Mucosa of rectum (tissue), 2 donors: Measurements from ENCODE around the gene TFAM.

Source experiments
- H3K27ac ChIP-seq, 2 donors: one replicate each; pipeline ENCODE4 v1.7.0; 2013; ENCODE audit warnings: inconsistent platforms in 2 of 2, low read depth in 2 of 2, low read length in 2 of 2
- H3K27me3 ChIP-seq, 2 donors: one replicate each; pipeline ENCODE4 v1.7.0; 2013; ENCODE audit warnings: low read length in 2 of 2; ENCODE audit not compliant: control insufficient read depth in 2 of 2, insufficient read depth in 2 of 2
- H3K36me3 ChIP-seq, 2 donors: one replicate each; pipeline ENCODE4 v1.7.0; 2013; ENCODE audit warnings: low read length in 2 of 2; ENCODE audit not compliant: control insufficient read depth in 2 of 2, insufficient read depth in 2 of 2
- H3K4me1 ChIP-seq, 2 donors: one replicate each; pipeline ENCODE4 v1.7.0; 2013; ENCODE audit warnings: low read length in 2 of 2, mild to moderate bottlenecking in 1 of 2; ENCODE audit not compliant: control insufficient read depth in 2 of 2, insufficient read depth in 2 of 2
- H3K4me3 ChIP-seq, 2 donors: one replicate each; pipeline ENCODE4 v1.7.0; 2013; ENCODE audit warnings: low read length in 2 of 2
- H3K9ac ChIP-seq, 2 donors: one replicate each; pipeline ENCODE4 v1.7.0; 2013; ENCODE audit warnings: low read length in 2 of 2, low read depth in 1 of 2, mild to moderate bottlenecking in 1 of 2
- H3K9me3 ChIP-seq, 2 donors: one replicate each; pipeline ENCODE4 v1.7.0; 2013; ENCODE audit warnings: low read length in 2 of 2; ENCODE audit not compliant: control insufficient read depth in 2 of 2
- donor health status: healthy.
- donor health status: Normal muscosa, but diverticular disease.

Gene TFAM

DNA sequence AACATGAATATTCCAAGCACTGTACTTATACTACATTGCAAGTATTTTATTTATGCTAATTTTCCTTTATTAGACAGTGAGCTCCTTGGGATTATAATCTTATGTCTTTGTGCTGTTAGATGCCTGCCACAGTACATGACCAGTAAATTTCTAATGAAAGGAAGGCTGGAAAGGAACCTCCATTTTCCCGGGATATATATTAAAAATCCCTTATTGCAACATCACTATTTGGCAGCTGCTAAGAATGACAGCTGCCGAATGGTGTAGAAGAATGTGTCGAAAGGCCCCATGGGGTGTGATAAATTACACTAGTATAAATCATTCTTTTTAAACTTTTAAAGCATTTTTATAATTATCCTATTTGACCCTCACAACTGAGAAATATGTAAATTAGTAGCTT, 59.1 kb downstream of the TFAM start:
- Histone ChIP-seq H3K27ac (no peak overlapping the region), H3K9ac (no peak overlapping the region), H3K4me3 (no peak overlapping the region), H3K4me1 (no peaks in the 10 kb centered on the region), H3K27me3 (no peaks in the 10 kb centered on the region), H3K9me3 (no peaks in the 10 kb centered on the region), H3K36me3 (no peaks in the 10 kb centered on the region)

DNA sequence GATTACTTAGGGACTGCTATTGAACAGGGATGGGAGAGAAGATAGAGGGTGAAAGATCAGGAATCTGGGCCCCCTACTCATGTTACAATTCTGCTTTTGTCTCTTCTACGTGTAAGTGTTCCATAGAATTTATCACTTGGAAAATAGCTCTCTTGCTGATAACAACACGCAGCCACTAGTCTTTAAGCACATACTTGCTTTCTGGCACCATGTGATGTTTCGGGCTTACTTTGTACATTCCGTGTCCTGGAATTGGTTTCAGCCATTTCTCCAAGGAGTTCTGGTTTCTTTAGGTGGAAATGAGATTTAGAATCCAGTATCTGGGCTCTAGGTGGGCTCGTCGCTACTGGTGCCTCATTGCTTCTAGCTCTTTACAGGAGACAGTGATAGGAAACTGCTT, 59.7 kb downstream of the TFAM start:
- Histone ChIP-seq H3K4me1 (no peaks in the 10 kb centered on the region), H3K27me3 (no peaks in the 10 kb centered on the region), H3K27ac (no peak overlapping the region), H3K4me3 (no peak overlapping the region), H3K9ac (no peak overlapping the region), H3K9me3 (no peaks in the 10 kb centered on the region), H3K36me3 (no peaks in the 10 kb centered on the region)

DNA sequence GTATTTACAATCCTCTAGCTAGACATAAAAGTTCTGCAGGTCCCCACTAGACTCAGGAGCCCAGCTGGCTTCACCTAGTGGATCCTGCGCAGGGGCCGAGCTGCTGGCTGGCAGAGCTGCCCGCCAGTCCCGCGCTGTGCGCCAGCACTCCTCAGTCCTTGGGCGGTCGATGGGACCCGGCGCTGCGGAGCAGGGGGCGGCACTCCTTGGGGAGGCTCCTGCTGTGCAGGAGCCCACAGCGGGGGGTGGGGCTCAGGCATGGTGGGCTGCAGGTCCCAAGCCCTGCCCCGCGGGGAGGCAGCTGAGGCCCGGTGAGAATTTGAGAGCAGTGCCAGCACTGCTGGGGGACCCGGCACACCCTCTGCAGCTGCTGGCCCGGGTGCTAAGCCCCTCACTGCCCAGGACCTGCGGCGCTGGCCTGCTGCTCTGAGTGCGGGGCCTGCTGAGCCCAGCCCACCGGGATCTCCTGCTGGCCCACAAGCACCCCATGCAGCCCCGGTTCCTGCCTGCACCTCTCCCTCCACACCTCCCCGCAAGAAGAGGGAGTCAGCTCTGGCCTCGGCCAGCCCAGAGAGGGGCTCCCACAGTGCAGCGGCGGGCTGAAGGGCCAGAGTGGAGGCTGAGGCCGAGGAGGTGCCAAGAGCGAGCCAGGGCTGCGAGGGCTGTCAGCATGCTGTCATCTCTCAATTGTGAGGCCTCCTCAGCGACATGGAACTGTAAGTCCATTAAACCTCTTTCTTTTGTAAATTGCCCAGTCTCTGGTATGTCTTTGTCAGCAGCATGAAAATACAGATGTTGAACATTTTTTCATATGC, 63.1 kb downstream of the TFAM start:
- Histone ChIP-seq H3K27me3 (no peaks in the 10 kb centered on the region), H3K9ac (no peak overlapping the region), H3K4me3 (no peak overlapping the region), H3K4me1 (peaks cover 2 to 3% of the 10 kb centered on the region in 2 donors), H3K9me3 (no peaks in the 10 kb centered on the region), H3K36me3 (no peaks in the 10 kb centered on the region), H3K27ac (no peak overlapping the region)
